Osteocyte (in vitro differentiated cells): ENCODE data around the gene TRIO. TPM values are rescaled to one million over a fixed set of nuclear protein-coding genes. Genes with fewer than 3 reads are reported as not detected.

ENCODE experiments used
- DNase-seq: peaks from one replicate; pipeline ENCODE4 v3.0.0; 2021; ENCODE audit warnings: mixed read lengths; ENCODE audit not compliant: unreplicated experiment; ENCODE audit errors: extremely low spot score
- H3K27ac Mint-ChIP-seq: one replicate; pipeline ENCODE4 v1.8.0; 2021; ENCODE audit warnings: mild to moderate bottlenecking, mixed read lengths; ENCODE audit not compliant: unreplicated experiment
- H3K27me3 Mint-ChIP-seq: one replicate; pipeline ENCODE4 v1.8.0; 2021; ENCODE audit warnings: mixed read lengths; ENCODE audit not compliant: unreplicated experiment
- H3K36me3 Mint-ChIP-seq: one replicate; pipeline ENCODE4 v1.8.0; 2021; ENCODE audit warnings: mixed read lengths; ENCODE audit not compliant: unreplicated experiment
- H3K4me1 Mint-ChIP-seq: one replicate; pipeline ENCODE4 v1.8.0; 2021; ENCODE audit warnings: mixed read lengths; ENCODE audit not compliant: unreplicated experiment
- H3K4me3 Mint-ChIP-seq: one replicate; pipeline ENCODE4 v1.8.0; 2021; ENCODE audit warnings: mild to moderate bottlenecking, moderate library complexity, mixed read lengths; ENCODE audit not compliant: unreplicated experiment
- H3K9me3 Mint-ChIP-seq: one replicate; pipeline ENCODE4 v1.8.0; 2021; ENCODE audit warnings: mixed read lengths; ENCODE audit not compliant: unreplicated experiment
- total RNA-seq: library from RNA; stranded (reverse); gene quantifications from 2 replicates; pipeline ENCODE4 v1.2.1, GENCODE V29; 2021
- TF ChIP-seq, protein P1 (sequence below): fragments of 200-600 bp; sonication (generic); IDR thresholded peaks from 2 replicates; pipeline ENCODE4 v1.5.0; 2021; ENCODE audit warnings: antibody characterized with exemption, mild to moderate bottlenecking, moderate library complexity

TRIO gene
- total RNA-seq, 1 donor from 2014 or later: 336 TPM

DNA sequence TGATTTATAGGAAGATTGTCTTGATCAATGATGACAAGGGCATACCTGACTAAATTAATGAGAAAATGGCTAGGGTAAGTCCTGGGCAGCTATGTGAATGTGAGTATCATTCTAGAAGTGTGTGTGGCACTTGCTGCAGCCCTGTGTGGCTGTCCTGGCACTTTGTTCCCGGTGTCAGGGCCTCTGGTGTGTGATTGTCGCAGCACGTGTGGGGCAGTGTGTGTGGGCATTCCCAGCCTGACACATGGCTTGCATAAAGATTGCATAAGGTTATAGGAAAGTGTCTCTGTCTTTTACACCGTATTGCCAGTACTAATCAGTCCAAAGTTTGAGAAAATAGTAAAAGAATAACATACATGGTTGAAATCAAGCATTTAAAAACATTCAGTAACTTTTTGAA lies 74.4 kb downstream of the TRIO start:
- TF ChIP-seq, protein P1, sequence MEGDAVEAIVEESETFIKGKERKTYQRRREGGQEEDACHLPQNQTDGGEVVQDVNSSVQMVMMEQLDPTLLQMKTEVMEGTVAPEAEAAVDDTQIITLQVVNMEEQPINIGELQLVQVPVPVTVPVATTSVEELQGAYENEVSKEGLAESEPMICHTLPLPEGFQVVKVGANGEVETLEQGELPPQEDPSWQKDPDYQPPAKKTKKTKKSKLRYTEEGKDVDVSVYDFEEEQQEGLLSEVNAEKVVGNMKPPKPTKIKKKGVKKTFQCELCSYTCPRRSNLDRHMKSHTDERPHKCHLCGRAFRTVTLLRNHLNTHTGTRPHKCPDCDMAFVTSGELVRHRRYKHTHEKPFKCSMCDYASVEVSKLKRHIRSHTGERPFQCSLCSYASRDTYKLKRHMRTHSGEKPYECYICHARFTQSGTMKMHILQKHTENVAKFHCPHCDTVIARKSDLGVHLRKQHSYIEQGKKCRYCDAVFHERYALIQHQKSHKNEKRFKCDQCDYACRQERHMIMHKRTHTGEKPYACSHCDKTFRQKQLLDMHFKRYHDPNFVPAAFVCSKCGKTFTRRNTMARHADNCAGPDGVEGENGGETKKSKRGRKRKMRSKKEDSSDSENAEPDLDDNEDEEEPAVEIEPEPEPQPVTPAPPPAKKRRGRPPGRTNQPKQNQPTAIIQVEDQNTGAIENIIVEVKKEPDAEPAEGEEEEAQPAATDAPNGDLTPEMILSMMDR: no peak
- Mint-ChIP-seq H3K27me3 (no peaks in the 10 kb centered on the region), H3K27ac (peak overlapping the region; percentile 64), H3K9me3 (no peaks in the 10 kb centered on the region), H3K4me3 (no peak overlapping the region), H3K36me3 (no peaks in the 10 kb centered on the region), H3K4me1 (peaks cover 82% of the 10 kb centered on the region)
- DNase-seq: no peak

DNA sequence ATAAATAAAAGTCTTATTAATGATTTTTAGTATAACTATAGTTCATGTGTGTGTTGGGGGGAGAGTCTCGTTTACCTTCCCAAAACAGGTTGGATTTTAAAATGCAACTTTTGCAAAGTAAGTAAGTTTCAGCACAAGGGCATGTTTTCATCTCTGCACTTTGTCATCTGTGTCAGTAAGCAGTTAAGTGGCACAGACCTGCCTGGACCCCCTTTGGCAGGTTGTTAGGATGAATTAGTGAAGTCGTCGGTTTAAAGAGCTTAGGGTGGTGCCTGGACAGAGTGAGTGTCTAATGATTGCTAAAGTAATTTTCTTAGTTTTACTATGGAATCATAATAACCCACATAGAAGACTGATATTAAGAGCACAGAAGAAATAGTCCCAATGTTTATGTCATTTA lies 74.9 kb downstream of the TRIO start:
- no peak overlapping the region for H3K4me3 Mint-ChIP-seq
- H3K27me3 Mint-ChIP-seq: no peaks in the 10 kb centered on the region
- peaks cover 83% of the 10 kb centered on the region for H3K4me1 Mint-ChIP-seq
- H3K36me3 Mint-ChIP-seq: no peaks in the 10 kb centered on the region
- peak overlapping the region; percentile 86 for H3K27ac Mint-ChIP-seq
- no peaks in the 10 kb centered on the region for H3K9me3 Mint-ChIP-seq
- TF ChIP-seq, protein P1: no peak
- no peak for DNase-seq

DNA sequence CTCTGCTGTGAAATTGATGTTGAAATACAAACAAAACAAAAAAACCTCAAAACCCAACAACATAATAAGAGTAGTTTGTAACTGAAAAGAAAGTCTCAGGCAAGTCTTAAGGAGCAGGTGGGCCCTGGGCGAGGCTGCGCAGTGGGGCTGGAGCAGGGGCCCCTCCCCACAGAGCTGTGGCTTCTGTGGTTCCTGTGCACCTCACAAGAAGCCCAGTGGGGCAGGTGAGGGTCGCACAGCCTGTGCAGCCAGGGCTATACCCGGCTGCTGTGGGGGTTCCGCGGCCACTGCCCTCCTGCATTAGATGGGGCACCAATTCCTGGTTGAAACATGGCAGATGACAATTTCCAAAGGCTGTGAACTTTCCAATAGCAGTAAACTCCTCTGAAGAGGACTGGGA lies 75.3 kb downstream of the TRIO start:
- TF ChIP-seq, protein P1: no peak
- Mint-ChIP-seq H3K36me3 (no peaks in the 10 kb centered on the region), H3K4me3 (peak overlapping the region; percentile 35), H3K4me1 (peaks cover 84% of the 10 kb centered on the region), H3K27me3 (no peaks in the 10 kb centered on the region), H3K9me3 (no peaks in the 10 kb centered on the region), H3K27ac (peak overlapping the region; percentile 86)
- no peak for DNase-seq

DNA sequence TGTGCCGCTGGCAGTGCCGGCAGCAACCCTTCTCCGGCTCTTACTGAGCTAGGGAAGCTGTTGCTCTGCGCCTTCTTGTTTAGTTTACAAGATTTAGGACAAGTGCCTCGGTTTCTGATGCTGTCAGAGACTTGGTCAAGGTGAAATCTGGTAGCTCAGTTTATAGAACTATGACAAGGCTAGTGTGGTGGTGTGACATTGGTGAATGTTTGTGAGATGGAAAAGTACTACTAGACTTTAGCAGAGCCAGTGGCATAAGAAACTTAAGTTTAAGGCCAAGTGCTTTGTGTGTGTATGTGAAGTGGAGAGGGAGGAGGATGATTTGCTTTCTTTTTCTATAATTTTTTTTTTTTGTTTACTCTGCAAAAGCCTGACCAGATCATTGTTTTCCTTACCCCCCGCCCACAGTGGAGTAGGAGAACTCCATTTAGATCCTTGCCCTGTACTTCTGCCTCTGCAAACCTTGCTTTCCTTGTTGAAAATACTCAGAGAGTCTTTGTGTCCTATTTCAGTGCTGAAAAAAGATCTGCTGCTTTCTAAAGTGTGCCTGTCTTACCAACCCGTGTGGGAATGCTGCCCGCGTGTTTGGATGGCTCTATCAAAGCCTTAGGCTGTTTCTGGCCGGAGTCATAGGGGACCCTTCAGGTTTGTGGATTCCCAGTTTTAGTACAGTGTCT lies 75.9 kb downstream of the TRIO start:
- Mint-ChIP-seq H3K4me3 (peak overlapping the region; percentile 35), H3K36me3 (no peaks in the 10 kb centered on the region), H3K9me3 (no peaks in the 10 kb centered on the region), H3K4me1 (peaks cover 82% of the 10 kb centered on the region), H3K27me3 (no peaks in the 10 kb centered on the region), H3K27ac (peak overlapping the region; percentile 86)
- DNase-seq: no peak
- TF ChIP-seq, protein P1: no peak

DNA sequence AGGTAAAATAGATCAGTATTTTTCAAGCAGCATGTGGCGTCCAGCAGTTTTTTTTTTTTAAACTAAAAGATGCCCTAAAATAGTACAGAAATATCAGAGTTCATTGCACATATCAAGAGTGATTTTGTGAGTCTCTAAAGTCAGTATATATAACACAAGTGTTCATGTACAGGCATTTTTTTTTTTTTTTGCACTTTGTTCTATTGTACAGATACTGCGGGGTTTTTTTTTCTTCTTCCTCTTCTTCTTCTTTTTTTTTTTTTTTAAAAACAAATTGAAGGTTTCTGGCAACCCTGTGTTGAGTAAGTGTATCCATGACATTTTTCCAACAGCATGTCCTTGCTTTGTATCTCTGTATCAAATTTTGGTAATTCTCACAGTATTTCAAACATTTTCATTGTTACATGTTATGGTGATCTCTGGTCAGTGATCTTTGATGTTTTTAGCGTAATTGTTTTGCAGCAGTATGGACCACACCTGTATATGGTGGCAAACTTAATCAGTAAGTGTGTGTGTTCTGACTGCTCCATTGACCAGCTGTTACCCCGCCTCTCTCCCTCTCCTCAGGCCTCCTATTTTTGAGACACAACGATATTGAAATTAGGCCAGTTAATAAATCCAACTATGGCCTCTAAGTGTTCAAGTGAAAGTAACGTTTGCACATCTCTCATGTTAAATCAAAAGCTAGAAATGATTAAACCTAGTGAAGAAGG lies 76.8 kb downstream of the TRIO start:
- Mint-ChIP-seq H3K4me3 (peak overlapping the region; percentile 35), H3K9me3 (no peaks in the 10 kb centered on the region), H3K36me3 (no peaks in the 10 kb centered on the region), H3K4me1 (peaks cover 78% of the 10 kb centered on the region), H3K27ac (peak overlapping the region; percentile 86), H3K27me3 (no peaks in the 10 kb centered on the region)
- TF ChIP-seq, protein P1: no peak
- DNase-seq: no peak
